ENCODE measurements around the gene EIF2AK2.

DNA sequence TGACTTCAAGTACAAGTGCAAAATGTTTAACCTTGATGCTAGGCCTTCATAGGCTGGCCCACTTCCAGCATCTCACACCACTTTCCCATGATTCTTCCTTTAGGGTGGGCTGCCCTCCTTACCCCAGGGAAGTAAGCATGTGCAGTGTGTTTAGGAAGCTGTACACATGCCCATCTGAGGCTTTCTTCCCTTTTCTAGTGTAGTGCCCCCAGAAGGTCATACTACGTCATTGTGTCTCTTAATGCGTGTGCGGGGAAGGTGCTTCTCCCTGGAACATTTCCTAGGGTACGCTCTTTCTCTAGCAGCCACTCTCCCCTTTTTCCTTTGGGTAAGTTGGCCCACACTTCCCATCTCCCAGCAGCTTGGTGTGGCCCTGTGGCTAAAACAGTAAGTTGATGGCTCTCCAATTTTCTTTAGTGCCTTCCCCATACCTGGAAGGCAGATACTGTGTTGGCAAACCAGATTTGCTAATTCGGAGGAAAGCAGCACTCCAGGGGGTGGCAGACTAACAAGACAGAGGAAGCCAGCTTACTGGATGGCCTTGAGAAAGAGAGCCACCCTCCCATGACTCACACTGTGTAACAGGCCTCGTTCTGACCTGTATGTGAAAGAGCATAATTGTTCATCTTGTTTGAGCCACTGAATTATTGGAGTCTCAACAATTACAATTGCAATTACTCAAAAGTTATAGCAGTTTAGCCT is 32.8 kb upstream of the EIF2AK2 start:
- no peak for TF ChIP-seq POLR2A (IDR thresholded peaks at IDR 0.05; ENCODE audit: low read length)
- no peak for TF ChIP-seq GATA1 (IDR thresholded peaks at IDR 0.05; ENCODE audit: low read depth, low read length)

Data from erythroblast (primary cell).